Measurements from ENCODE around the gene SFI1.

DNA sequence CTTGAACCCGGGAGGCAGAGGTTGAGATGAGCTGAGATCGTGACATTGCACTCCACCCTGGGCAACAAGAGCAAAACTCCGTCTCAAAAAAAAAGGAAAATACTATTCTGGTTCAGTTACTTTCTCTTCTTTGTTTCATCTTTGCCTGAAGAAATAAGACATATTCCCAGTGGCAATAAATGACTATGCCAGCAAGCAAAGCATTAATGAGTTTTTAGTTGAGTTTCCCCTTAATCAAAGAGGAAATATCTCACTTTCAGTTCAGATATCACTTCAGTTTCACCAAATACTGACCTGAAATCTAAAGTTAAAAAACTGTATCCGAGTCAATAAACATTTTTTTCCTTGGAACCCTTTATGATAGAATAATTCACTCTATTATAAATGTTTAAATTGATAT, 155.3 kb downstream of the SFI1 start:
- TF ChIP-seq CTCF (IDR thresholded peaks at IDR 0.05): no peak
- no peak for TF ChIP-seq POLR2A (IDR thresholded peaks at IDR 0.05)

Data from thyroid gland (tissue), 4 donors.